Naive thymus-derived CD8-positive, alpha-beta T cell (primary cell): ENCODE measurements around the gene RALGPS1. TPM values are rescaled to one million over a fixed set of nuclear protein-coding genes. Genes with fewer than 3 reads are reported as not detected.

Experiments
- ATAC-seq, 2 donors: fragments of 150-1000 bp; cut with Tn5 transposase in 1 of 2; sonication (Bioruptor Pico), chemical (Tn5 transposase) in 1 of 2; 1 replicate in 1 of 2; 2 replicates in 1 of 2; pipeline ENCODE4 v1.10.0; 2021; ENCODE audit warnings: mild to moderate bottlenecking in 2 of 2, moderate library complexity in 2 of 2
- POLR2A ChIA-PET: fragments of 350-600 bp; sonication (Branson Sonifier 250); formaldehyde crosslinking; loops from one replicate; lab custom pipeline; 2021; ENCODE audit warnings: antibody characterized with exemption; lab: Charles Lee
- DNase-seq, 10 donors: peaks; one replicate each; pipeline versions ENCODE4 v3.0.0 to v3.0.0-alpha.2; 2020 to 2022
- H3K27ac Mint-ChIP-seq, 10 donors: one replicate each; pipeline ENCODE4 v1.8.0; 2020 to 2022; ENCODE audit warnings: mild to moderate bottlenecking in 10 of 10, mixed read lengths in 10 of 10, moderate library complexity in 4 of 10, inconsistent platforms in 1 of 10
- H3K27me3 Mint-ChIP-seq, 5 donors: one replicate each; pipeline ENCODE4 v1.8.0; 2021 to 2022; ENCODE audit warnings: mixed read lengths in 5 of 5
- H3K36me3 Mint-ChIP-seq, 3 donors: one replicate each; pipeline ENCODE4 v1.8.0; 2020 to 2022; ENCODE audit warnings: mixed read lengths in 3 of 3, mild to moderate bottlenecking in 2 of 3, inconsistent platforms in 1 of 3
- H3K4me1 Mint-ChIP-seq, 4 donors: one replicate each; pipeline ENCODE4 v1.8.0; 2021 to 2022; ENCODE audit warnings: mixed read lengths in 4 of 4
- H3K4me3 Mint-ChIP-seq, 10 donors: one replicate each; pipeline ENCODE4 v1.8.0; 2020 to 2022; ENCODE audit warnings: mild to moderate bottlenecking in 10 of 10, mixed read lengths in 10 of 10, moderate library complexity in 6 of 10, inconsistent platforms in 1 of 10
- H3K9me3 Mint-ChIP-seq, 9 donors: one replicate each; pipeline ENCODE4 v1.8.0; 2020 to 2022; ENCODE audit warnings: mixed read lengths in 9 of 9, mild to moderate bottlenecking in 3 of 9, inconsistent platforms in 1 of 9, moderate library complexity in 1 of 9
- polyA plus RNA-seq, 3 donors: library from polyadenylated mRNA; unstranded; fragments of 300-500 nt; fragmentation: Illumina TruSeq; gene quantifications; one replicate each; pipeline ENCODE4 v1.2.3, GENCODE V29; 2021
- total RNA-seq, 8 experiments: library from RNA in 2 of 8; stranded (reverse) in 2 of 8; gene quantifications; one replicate each; pipeline ENCODE4 v1.2.3 and lab custom pipeline; 2021 to 2026

RALGPS1 gene
- total and polyA plus RNA-seq, 5 experiments from 2014 or later: 0.83 to 6.4 (median 1.8) TPM

DNA sequence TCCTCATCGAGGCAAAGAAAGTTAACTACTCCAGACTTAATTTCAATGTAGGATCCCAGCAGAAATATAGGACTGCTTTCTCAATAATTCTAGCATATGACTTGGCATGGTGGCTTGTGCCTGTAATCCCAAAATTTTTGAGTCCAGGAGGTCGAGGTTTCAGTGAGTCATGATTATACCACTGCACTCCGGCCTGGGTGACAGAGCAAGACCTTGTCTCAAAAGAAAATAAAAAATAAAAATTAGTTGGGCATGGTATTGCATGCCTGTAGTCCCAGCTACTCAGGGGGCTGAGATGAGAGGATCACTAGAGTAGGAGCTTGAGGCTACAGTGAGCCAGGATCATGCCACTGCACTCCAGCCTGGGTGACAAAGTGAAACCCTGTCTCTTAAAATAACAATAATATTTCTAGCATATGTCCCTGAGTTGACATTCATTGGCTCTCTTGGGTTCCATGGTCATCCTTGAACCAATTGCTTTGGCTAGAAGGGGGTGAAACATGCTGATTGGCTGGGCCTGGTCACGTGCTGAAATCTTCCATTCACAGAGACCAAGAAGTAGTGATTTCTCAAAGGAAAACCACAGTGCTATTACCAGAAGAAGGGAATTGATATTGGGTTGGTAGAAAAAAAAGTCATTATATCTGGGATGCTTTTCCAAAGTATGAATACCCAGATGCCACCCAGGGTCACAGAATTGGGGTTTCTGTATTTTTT, 318.4 kb downstream of the RALGPS1 start:
- H3K4me3 Mint-ChIP-seq: no peak overlapping the region
- POLR2A ChIA-PET: no interaction called here
- H3K27ac Mint-ChIP-seq: no peak overlapping the region
- ATAC-seq: no peak
- DNase-seq: no peak
- peaks cover 12 to 62% (median 31%) of the 10 kb centered on the region in 5 donors for H3K27me3 Mint-ChIP-seq
- no peaks in the 10 kb centered on the region for H3K9me3 Mint-ChIP-seq
- peaks cover 0 to 3% (median 0%) of the 10 kb centered on the region in 3 donors for H3K36me3 Mint-ChIP-seq
- H3K4me1 Mint-ChIP-seq: no peaks in the 10 kb centered on the region

DNA sequence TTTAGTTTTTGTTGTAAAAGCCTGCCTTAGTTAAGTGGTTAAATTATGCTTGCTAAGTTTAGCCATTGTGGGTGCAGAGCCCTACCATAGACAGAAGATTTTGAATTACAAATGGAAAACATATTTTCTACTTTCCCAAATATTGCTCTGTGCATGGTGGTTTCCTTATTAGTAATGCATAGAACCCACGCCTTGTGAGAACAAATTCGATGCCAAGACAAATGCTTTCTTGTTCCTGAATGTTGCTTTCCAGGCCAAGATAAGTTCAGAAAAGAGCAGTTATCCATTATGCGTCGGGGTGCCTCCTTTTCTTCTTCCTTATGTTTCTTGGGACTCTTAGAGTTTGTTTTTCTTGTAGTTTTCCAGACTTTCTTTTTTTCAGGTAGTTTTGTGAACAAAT, 319.0 kb downstream of the RALGPS1 start:
- POLR2A ChIA-PET: no interaction called here
- no peak overlapping the region for H3K4me3 Mint-ChIP-seq
- DNase-seq (no peak), ATAC-seq (no peak)
- H3K9me3 Mint-ChIP-seq: no peaks in the 10 kb centered on the region
- H3K4me1 Mint-ChIP-seq: no peaks in the 10 kb centered on the region
- H3K36me3 Mint-ChIP-seq: peaks cover 0 to 3% (median 0%) of the 10 kb centered on the region in 3 donors
- H3K27me3 Mint-ChIP-seq: peaks cover 12 to 63% (median 29%) of the 10 kb centered on the region in 5 donors
- no peak overlapping the region for H3K27ac Mint-ChIP-seq

DNA sequence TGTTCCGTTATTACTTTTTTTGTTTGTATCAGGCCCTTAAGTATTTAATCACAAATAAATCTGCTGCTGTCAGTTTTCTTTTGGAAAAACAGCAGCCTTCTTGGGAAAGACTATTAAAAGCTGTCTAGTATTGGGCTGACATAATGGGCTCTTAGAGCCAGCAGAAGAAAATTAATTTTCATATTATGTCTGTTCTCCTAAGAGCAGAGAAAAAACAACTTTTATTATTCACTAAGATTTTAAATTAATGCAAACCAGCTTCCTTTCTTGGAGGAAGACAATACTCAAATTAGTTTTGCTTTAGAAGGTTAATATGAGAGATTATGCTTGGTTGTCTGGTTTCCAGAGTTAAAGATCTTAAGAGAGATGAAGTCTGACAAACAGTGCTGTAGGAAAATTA, 319.4 kb downstream of the RALGPS1 start:
- DNase-seq: no peak
- POLR2A ChIA-PET: no interaction called here
- no peaks in the 10 kb centered on the region for H3K9me3 Mint-ChIP-seq
- H3K4me1 Mint-ChIP-seq: no peaks in the 10 kb centered on the region
- H3K27me3 Mint-ChIP-seq: peaks cover 12 to 64% (median 29%) of the 10 kb centered on the region in 5 donors
- H3K27ac Mint-ChIP-seq: no peak overlapping the region
- peaks cover 0 to 3% (median 0%) of the 10 kb centered on the region in 3 donors for H3K36me3 Mint-ChIP-seq
- no peak overlapping the region for H3K4me3 Mint-ChIP-seq
- no peak for ATAC-seq

DNA sequence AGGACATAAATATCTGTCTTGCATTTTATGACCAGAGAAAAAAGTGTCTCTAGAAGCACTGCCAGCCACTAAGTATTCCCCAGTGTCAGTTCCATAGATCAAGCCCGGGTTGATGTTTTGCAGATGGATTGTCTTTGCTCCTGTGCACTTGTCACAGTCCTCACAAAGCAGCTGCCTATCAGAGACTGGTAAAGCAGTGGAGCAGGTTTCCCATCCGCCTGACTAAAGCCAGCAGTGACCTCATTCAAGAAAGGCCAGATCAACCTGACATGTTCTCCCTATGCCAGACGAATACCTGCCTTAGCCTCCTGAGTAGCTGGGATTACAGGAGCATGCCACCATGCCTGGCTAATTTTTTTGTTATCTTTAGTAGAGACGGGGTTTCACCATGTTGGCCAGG, 323.2 kb downstream of the RALGPS1 start:
- Mint-ChIP-seq H3K27ac (no peak overlapping the region), H3K9me3 (no peaks in the 10 kb centered on the region), H3K36me3 (peaks cover 0 to 3% (median 0%) of the 10 kb centered on the region in 3 donors), H3K4me1 (no peaks in the 10 kb centered on the region), H3K4me3 (no peak overlapping the region), H3K27me3 (peaks cover 8 to 50% (median 13%) of the 10 kb centered on the region in 5 donors)
- POLR2A ChIA-PET: interaction anchor here (1.3 kb wide), 1 partner anchor 14 kb away, joined by 3 read pairs; no protein-coding TSS in a partner anchor
- no peak for ATAC-seq
- DNase-seq: no peak

DNA sequence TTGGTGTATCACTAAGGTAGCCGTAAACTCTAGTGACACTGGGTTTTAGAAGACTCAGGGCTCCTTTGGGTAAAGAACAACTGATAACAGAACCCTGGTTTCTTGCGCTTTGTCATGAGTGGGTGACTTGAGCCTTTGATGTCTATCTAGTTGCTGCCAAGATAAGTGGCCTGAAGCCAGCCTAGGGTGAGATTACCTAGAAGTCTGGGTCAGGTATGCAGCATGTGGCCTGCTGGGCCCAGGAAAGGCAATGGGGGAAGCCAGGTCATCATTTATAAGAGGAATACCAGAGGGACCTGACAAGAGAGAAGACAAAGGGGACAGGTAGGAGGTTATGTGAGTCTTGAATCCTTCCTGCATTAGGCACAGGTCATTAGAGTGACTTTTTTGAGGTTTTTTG, 326.8 kb downstream of the RALGPS1 start:
- Mint-ChIP-seq H3K27ac (no peak overlapping the region), H3K4me3 (no peak overlapping the region), H3K9me3 (no peaks in the 10 kb centered on the region), H3K36me3 (peaks cover 0 to 3% (median 0%) of the 10 kb centered on the region in 3 donors), H3K4me1 (peaks cover 4 to 15% (median 10%) of the 10 kb centered on the region in 4 donors), H3K27me3 (peaks cover 0 to 23% (median 8%) of the 10 kb centered on the region in 5 donors)
- DNase-seq (no peak), ATAC-seq (no peak)
- POLR2A ChIA-PET: no interaction called here

DNA sequence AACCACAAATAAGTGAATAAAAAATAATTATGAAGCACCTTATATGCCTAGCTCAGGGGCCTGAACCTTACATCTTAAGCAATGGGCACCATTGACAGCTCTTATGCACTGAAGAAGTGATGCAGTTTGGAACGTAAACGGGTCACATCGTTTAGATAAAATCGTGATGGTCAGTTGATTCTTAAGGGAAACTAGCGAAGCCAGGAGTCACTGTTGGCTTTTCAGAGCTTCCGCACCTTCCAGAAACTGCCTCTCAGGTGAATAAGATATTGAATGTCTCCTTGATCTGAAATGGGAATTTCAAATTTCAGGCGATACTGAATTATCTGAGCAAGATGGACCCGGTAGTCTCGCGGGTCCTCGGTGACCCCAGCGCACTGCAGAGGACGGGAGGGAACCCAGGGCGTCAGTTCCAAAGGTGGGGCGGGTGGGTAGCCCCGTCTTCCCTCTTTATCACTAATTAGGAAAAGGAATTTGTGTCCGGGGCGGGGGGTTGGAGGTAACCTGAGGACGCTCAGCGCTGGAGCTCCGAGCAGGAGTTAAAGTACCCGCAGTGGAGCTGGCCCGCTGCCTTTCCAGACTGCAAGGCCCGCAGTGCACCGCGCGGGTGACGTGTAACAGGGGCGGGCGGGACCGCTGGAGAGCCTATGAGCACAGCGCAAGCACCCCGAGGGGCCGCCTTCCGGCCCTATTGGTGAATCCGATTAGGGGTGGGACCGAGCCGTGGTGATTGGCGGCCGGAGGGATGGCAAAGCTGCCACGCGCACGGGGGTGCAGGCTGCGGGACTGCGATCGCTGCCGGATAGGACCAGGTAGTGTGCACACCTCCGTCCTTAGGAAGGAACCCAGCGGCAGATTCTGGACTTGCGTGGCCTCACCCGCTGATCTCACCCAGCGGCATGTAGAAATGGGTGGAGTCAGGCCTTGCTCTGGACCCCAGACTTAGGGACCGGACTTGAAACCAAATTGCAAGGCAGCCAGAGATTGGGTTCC, 330.3 kb downstream of the RALGPS1 start:
- Mint-ChIP-seq H3K27me3 (peaks cover under 1 to 9% (median 4%) of the 10 kb centered on the region in 5 donors), H3K36me3 (no peaks in the 10 kb centered on the region), H3K4me3 (peak overlapping the region; percentile 84 to 92 (median 88)), H3K4me1 (peaks cover 4 to 15% (median 10%) of the 10 kb centered on the region in 4 donors), H3K9me3 (no peaks in the 10 kb centered on the region), H3K27ac (peak overlapping the region in 8 of 10 donors; percentile 48 to 95 (median 80))
- POLR2A ChIA-PET: interaction anchor here (0.5 to 2.2 kb wide), 5 partner anchors 19 to 206 kb away, joined by 3 to 9 read pairs (median 6); partner anchors contain the start of genes RPL12 and ZNF79
- peak; percentile 100 for ATAC-seq
- DNase-seq: peak; percentile 87 to 96 (median 92)

DNA sequence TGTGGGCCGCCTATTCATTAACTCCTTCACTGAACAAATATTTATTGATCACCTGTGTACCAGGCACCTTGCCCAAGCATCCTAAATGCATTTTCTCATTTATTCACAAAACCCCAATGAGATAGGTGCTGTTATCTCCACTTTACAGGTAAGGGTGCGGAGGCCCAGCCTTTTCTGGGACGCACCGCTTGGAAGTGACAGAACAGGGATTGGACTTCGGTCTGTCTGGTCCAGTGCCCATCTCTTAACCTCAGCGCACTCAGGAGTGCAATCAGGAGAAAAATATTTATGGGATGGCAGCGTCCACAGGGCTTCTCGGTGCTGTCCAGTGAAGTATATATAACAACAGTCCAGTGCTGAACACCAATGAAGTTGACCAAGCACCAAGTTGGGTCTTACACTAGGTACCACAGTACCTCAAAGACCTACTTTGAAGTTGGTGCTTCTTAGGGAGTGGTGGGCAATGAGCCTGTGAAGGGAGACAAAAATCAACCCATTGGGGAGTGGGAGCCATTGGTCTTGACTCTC, 331.1 kb downstream of the RALGPS1 start:
- Mint-ChIP-seq H3K4me3 (peak overlapping the region; percentile 84 to 92 (median 88)), H3K9me3 (no peaks in the 10 kb centered on the region), H3K36me3 (peaks cover 0 to 3% (median 0%) of the 10 kb centered on the region in 3 donors), H3K27me3 (peaks cover 1 to 15% (median 8%) of the 10 kb centered on the region in 5 donors), H3K27ac (peak overlapping the region in 1 of 10 donors; percentile 38), H3K4me1 (peaks cover 4 to 15% (median 10%) of the 10 kb centered on the region in 4 donors)
- DNase-seq (no peak), ATAC-seq (no peak)
- POLR2A ChIA-PET: interaction anchor here (0.6 to 1.8 kb wide), 4 partner anchors 21 to 357 kb away, joined by 4 to 7 read pairs (median 5); partner anchors contain the start of genes RPL12 and ZNF79

DNA sequence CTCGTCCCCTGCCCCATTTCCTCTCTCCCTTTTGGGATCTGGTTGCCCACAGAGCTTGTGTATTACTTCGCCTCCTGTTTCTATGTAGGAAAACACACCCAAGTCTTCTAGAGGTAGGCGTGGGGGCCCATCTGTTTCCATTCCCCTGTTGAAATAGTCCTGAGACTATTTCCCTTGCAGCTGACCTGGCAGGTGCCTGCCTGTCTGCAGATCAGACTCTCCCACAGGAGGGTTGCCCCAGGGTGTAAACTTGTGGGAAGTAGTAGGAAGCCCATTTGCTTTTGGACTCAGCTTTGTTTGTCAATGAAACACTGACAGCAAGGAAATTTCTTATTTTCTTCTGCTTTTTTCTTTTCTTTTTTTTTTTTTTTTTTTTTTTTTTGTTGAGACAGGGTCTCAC, 333.7 kb downstream of the RALGPS1 start:
- POLR2A ChIA-PET: interaction anchor here (0.6 kb wide), 1 partner anchor 38 kb away, joined by 3 read pairs; no protein-coding TSS in a partner anchor
- Mint-ChIP-seq H3K27me3 (peaks cover 4 to 29% (median 12%) of the 10 kb centered on the region in 5 donors), H3K4me3 (no peak overlapping the region), H3K9me3 (no peaks in the 10 kb centered on the region), H3K4me1 (peaks cover 4 to 15% (median 10%) of the 10 kb centered on the region in 4 donors), H3K27ac (no peak overlapping the region), H3K36me3 (peaks cover 0 to 3% (median 0%) of the 10 kb centered on the region in 3 donors)
- DNase-seq (no peak), ATAC-seq (no peak)

DNA sequence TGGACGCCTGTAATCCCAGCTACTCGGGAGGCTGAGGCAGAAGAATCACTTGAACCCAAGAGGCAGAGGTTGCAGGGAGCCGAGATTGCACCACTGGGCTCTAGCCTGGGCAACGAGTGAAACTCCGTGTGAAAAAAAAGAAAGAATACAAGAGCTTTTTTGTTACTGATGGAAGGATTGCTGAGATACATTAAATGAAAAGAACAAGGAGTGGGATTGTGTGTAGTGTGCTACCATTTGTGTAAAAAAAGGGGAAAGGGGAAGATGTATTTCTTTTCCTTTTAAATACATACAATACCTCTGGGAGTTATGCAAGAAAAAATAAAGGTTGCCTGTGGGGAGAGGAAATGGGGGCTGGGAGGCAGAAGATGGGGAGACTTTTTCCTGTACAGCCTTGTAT, 335.3 kb downstream of the RALGPS1 start:
- no peak overlapping the region for H3K4me3 Mint-ChIP-seq
- POLR2A ChIA-PET: no interaction called here
- H3K27me3 Mint-ChIP-seq: peaks cover 10 to 42% (median 21%) of the 10 kb centered on the region in 5 donors
- DNase-seq (no peak), ATAC-seq (no peak)
- H3K4me1 Mint-ChIP-seq: peaks cover 6 to 12% (median 8%) of the 10 kb centered on the region in 4 donors
- H3K9me3 Mint-ChIP-seq: no peaks in the 10 kb centered on the region
- H3K27ac Mint-ChIP-seq: peak overlapping the region in 1 of 10 donors; percentile 46
- H3K36me3 Mint-ChIP-seq: peaks cover 0 to 3% (median 0%) of the 10 kb centered on the region in 3 donors

DNA sequence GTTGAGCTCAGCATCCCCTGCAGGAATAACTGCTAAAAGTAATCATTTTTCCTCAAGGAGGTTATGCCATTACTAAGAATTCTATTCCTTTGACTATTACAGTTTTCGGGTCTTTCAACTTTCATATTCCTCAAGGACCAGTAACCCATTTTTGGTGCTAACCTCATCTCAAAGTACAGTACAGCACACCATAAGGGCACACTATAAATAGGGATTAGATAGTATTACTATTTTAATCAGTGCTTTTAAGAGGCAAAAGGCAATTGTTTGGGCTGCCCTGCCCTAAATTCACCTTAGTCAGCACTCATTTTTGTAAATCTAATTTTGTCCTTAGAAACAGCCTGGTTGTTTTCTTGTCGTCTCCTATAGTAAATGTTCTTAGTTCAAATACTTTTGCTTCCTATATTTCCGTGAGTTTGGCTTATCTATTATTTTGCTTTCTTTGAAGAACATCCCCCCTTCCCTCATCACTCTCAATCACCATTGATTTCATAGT, 336.4 kb downstream of the RALGPS1 start:
- no peaks in the 10 kb centered on the region for H3K9me3 Mint-ChIP-seq
- no peak overlapping the region for H3K4me3 Mint-ChIP-seq
- H3K4me1 Mint-ChIP-seq: peaks cover 0 to 4% (median 2%) of the 10 kb centered on the region in 4 donors
- DNase-seq (no peak), ATAC-seq (no peak)
- peak overlapping the region in 1 of 10 donors; percentile 65 for H3K27ac Mint-ChIP-seq
- H3K36me3 Mint-ChIP-seq: peaks cover 0 to 3% (median 0%) of the 10 kb centered on the region in 3 donors
- H3K27me3 Mint-ChIP-seq: peaks cover 12 to 44% (median 23%) of the 10 kb centered on the region in 5 donors
- POLR2A ChIA-PET: no interaction called here

DNA sequence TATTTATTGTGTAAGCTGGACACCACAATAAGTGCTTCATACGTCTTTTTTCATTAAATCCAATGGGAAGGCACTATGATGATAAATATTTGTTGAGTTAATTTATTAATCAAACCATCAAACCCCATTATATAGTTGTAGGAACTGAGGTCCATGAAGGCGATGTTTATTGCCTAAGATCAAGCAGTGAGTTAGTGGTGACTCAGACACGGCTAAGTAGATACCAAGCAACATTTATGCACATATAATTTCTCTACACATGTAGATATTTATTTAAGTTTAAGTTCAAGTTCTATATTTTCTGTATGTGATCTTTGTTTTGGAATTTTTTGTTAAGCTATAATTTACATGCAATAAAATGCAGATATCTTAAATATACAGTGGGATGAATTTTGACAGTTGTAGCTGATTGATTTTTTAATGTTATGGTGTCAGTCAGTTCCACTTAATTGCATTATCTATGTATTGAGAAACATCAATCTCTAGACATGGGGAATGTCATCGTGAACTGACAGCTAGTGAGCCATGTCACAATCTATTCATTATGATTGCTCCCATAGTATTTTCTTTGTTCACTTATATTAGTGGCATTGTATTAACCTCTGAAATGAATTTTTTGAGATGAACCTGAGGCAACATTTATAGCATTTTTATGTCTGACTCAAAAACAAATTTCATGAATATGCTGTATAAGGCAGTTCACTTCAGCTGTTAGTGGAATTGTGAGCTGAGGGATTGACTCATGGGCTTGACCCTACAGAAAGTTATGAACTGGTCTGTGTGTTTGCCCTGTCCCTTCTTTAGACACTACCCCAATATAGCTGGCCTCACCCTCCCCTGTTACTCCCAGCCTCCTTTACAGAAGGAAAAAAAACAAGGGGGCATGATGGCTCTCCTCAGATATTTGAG, 338.1 kb downstream of the RALGPS1 start:
- Mint-ChIP-seq H3K4me1 (peaks cover 0 to 4% (median 0%) of the 10 kb centered on the region in 4 donors), H3K4me3 (no peak overlapping the region), H3K27me3 (peaks cover 14 to 44% (median 22%) of the 10 kb centered on the region in 5 donors), H3K9me3 (no peaks in the 10 kb centered on the region), H3K36me3 (peaks cover 0 to 3% (median 0%) of the 10 kb centered on the region in 3 donors), H3K27ac (no peak overlapping the region)
- POLR2A ChIA-PET: no interaction called here
- ATAC-seq: no peak
- no peak for DNase-seq
